GM23338 (cell line): ENCODE data around the gene ARL5A. TPM values are rescaled to one million over a fixed set of nuclear protein-coding genes. Genes with fewer than 3 reads are reported as not detected.

ENCODE experiments used
- ATAC-seq: fragments of 200-7000 bp; cut with Tn5 transposase; 3 replicates; pipeline ENCODE4 v1.9.1; 2020
- DNase-seq: peaks from one replicate; pipeline ENCODE4 v3.0.0-alpha.2; 2015; ENCODE audit warnings: low spot score
- H2AFZ ChIP-seq: fragments of 200-600 bp; sonication (generic); 2 replicates; pipeline ENCODE4 v1.8.0; 2016; ENCODE audit warnings: antibody characterized with exemption, mild to moderate bottlenecking, moderate library complexity
- H3F3A ChIP-seq: fragments of 200-600 bp; sonication (generic); replicated peaks from 2 replicates; pipeline ENCODE4 v1.8.0; 2017; ENCODE audit warnings: antibody characterized with exemption, mixed run types, low read depth
- H3K27ac ChIP-seq: fragments of 200-600 bp; sonication (generic); 2 replicates; pipeline ENCODE4 v1.6.1; 2016; ENCODE audit warnings: low read depth
- H3K27me3 ChIP-seq: fragments of 200-600 bp; sonication (generic); 2 replicates; pipeline ENCODE4 v1.8.0; 2016; ENCODE audit warnings: mild to moderate bottlenecking, mixed run types, moderate library complexity; ENCODE audit not compliant: insufficient read depth
- H3K36me3 ChIP-seq: fragments of 200-600 bp; sonication (generic); 2 replicates; pipeline ENCODE4 v1.8.0; 2016; ENCODE audit warnings: mild to moderate bottlenecking; ENCODE audit not compliant: insufficient read depth
- H3K4me1 ChIP-seq: fragments of 200-600 bp; sonication (generic); 2 replicates; pipeline ENCODE4 v1.8.0; 2016; ENCODE audit warnings: mild to moderate bottlenecking, moderate library complexity; ENCODE audit not compliant: insufficient read depth
- H3K4me2 ChIP-seq: fragments of 200-600 bp; sonication (generic); 2 replicates; pipeline ENCODE4 v1.7.1; 2017; ENCODE audit warnings: mixed run types
- H3K4me3 ChIP-seq: fragments of 200-600 bp; sonication (generic); 2 replicates; pipeline ENCODE4 v1.6.1; 2016; ENCODE audit warnings: mixed run types
- H3K79me2 ChIP-seq: fragments of 200-600 bp; sonication (generic); replicated peaks from 2 replicates; pipeline ENCODE4 v1.8.0; 2017; ENCODE audit warnings: mild to moderate bottlenecking; ENCODE audit not compliant: insufficient read depth
- H3K9me2 ChIP-seq: fragments of 200-600 bp; sonication (generic); 2 replicates; pipeline ENCODE4 v1.8.0; 2017; ENCODE audit not compliant: insufficient read depth
- H4K20me1 ChIP-seq: fragments of 200-600 bp; sonication (generic); replicated peaks from 2 replicates; pipeline ENCODE4 v1.8.0; 2017; ENCODE audit warnings: mild to moderate bottlenecking; ENCODE audit not compliant: insufficient read depth
- H3K27ac Mint-ChIP-seq: 2 replicates; pipeline ENCODE4 v1.8.0; 2020; ENCODE audit warnings: inconsistent platforms, mild to moderate bottlenecking, moderate library complexity, mixed read lengths
- H3K27me3 Mint-ChIP-seq: 3 replicates; pipeline ENCODE4 v1.8.0; 2022; ENCODE audit warnings: low read depth, mild to moderate bottlenecking, moderate library complexity, mixed read lengths, inconsistent platforms; ENCODE audit not compliant: insufficient read depth, poor library complexity
- H3K36me3 Mint-ChIP-seq: 3 replicates; pipeline ENCODE4 v1.8.0; 2021; ENCODE audit warnings: low read depth, mild to moderate bottlenecking, inconsistent platforms, moderate library complexity, mixed read lengths
- H3K4me1 Mint-ChIP-seq: 3 replicates; pipeline ENCODE4 v1.8.0; 2020; ENCODE audit warnings: mild to moderate bottlenecking, inconsistent platforms, mixed read lengths
- H3K4me3 Mint-ChIP-seq: 3 replicates; pipeline ENCODE4 v1.8.0; 2021; ENCODE audit warnings: moderate library complexity, mild to moderate bottlenecking, inconsistent platforms, mixed read lengths
- H3K9me3 Mint-ChIP-seq: 3 replicates; pipeline ENCODE4 v1.8.0; 2020; ENCODE audit warnings: moderate library complexity, mild to moderate bottlenecking, inconsistent platforms, mixed read lengths
- JUNB ChIP-seq: IDR thresholded peaks from one replicate; pipeline ENCODE4 v1.6.1; 2016; ENCODE audit warnings: antibody characterized with exemption; ENCODE audit not compliant: unreplicated experiment
- STAT1 ChIP-seq: IDR thresholded peaks from one replicate; pipeline ENCODE4 v1.6.1; 2016; ENCODE audit warnings: antibody characterized with exemption; ENCODE audit not compliant: unreplicated experiment
- ZNF114 ChIP-seq: fragments of 250-450 bp; sonication (Bioruptor Pico); IDR thresholded peaks from 2 replicates; pipeline ENCODE4 v1.5.0; 2020; ENCODE audit warnings: mild to moderate bottlenecking, moderate library complexity
- polyA plus RNA-seq: library from polyadenylated mRNA; unstranded; fragments of >200 nt; fragmentation: Nextera tagmentation; extraction: Ambion mirVana; gene quantifications from 2 replicates; pipeline ENCODE4 v1.2.1, GENCODE V29; 2016
- total RNA-seq: library from RNA; depleted of rRNA; stranded (reverse); fragments of >200 nt; shearing (Covaris generic); gene quantifications from 2 replicates; pipeline ENCODE4 v1.2.3, GENCODE V29; 2014
- TF ChIP-seq, protein P1 (sequence below): IDR thresholded peaks from 2 replicates; pipeline ENCODE4 v1.6.1; 2016; ENCODE audit warnings: antibody characterized with exemption
- TF ChIP-seq, protein P2 (sequence below): fragments of 250-450 bp; sonication (Bioruptor Pico); IDR thresholded peaks from 2 replicates; pipeline ENCODE4 v1.5.0; 2020; ENCODE audit warnings: mild to moderate bottlenecking, moderate library complexity

Gene ARL5A
- total and polyA plus RNA-seq, 2 experiments from 2014 or later, result 26.8 to 104 TPM

DNA sequence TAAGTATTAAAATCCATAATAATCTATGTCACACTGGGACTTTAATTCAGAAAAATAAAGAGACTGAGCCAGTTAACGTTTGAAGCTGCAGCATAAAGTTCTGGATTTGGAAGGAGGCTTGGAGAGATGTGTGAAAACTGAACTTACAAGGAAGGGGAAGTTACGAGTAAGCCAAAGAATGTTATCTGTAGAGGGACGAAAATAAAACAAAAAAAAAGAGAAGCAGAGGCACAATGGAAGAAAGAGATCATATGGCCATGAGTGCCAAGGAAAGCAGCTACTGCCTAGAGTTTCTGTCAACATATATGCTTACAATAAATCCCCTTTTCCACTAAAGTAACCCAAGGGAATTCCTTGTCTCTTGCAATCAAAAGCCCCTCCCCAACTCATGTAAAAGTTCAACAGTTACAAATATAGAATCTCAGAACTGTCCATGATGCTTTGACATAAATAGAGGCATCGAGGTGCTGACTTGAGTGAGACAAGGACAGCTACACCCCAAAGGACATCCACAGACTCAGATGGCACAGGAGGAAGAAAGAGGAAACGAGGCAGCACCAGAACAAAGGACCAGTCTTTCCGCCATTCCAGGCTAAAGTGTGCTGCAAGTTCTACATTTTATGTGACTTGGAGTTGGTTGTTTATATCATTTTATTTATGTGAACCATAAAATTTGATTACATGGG is 16.1 kb upstream of the ARL5A start:
- no peak for ATAC-seq
- Mint-ChIP-seq H3K27me3 (no peaks in the 10 kb centered on the region), H3K36me3 (no peaks in the 10 kb centered on the region), H3K9me3 (no peaks in the 10 kb centered on the region), H3K27ac (no peak overlapping the region), H3K4me1 (no peaks in the 10 kb centered on the region), H3K4me3 (no peak overlapping the region)
- Histone ChIP-seq H3K4me2 (no peak overlapping the region), H3F3A (no peaks in the 10 kb centered on the region), H3K27ac (no peak overlapping the region), H3K4me3 (no peak overlapping the region), H3K79me2 (no peaks in the 10 kb centered on the region), H3K27me3 (no peaks in the 10 kb centered on the region), H3K9me2 (no peaks in the 10 kb centered on the region), H3K4me1 (no peaks in the 10 kb centered on the region), H2AFZ (no peak overlapping the region), H3K36me3 (no peaks in the 10 kb centered on the region), H4K20me1 (no peaks in the 10 kb centered on the region)
- TF ChIP-seq STAT1, result no peak
- no peak for DNase-seq

DNA sequence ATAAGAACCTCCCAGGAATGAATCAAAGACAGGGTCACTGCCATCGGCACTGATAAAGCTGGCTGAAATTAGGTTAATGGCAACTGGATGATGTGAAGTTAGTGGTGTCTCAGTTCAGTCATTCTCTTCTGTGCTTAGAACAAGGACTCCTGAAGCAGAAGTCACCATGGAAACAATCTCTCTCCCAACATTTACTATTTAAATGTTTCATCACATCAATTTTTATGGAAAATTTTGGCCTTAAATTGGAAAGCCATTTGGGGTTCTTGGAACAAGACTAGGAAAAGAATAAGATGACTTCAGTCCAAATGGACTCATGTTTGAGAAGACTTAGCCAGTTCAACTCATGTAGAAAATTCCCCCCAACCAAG is 15.5 kb upstream of the ARL5A start:
- Histone ChIP-seq H4K20me1 (no peaks in the 10 kb centered on the region), H3K9me2 (no peaks in the 10 kb centered on the region), H3F3A (no peaks in the 10 kb centered on the region), H3K4me1 (no peaks in the 10 kb centered on the region), H3K4me3 (no peak overlapping the region), H3K27ac (no peak overlapping the region), H2AFZ (no peak overlapping the region), H3K27me3 (no peaks in the 10 kb centered on the region), H3K79me2 (no peaks in the 10 kb centered on the region), H3K36me3 (no peaks in the 10 kb centered on the region), H3K4me2 (no peak overlapping the region)
- H3K27ac Mint-ChIP-seq, result no peak overlapping the region
- no peaks in the 10 kb centered on the region for H3K4me1 Mint-ChIP-seq
- TF ChIP-seq ZNF114 (CRISPR knock-in tag), result no peak
- TF ChIP-seq, protein P1, sequence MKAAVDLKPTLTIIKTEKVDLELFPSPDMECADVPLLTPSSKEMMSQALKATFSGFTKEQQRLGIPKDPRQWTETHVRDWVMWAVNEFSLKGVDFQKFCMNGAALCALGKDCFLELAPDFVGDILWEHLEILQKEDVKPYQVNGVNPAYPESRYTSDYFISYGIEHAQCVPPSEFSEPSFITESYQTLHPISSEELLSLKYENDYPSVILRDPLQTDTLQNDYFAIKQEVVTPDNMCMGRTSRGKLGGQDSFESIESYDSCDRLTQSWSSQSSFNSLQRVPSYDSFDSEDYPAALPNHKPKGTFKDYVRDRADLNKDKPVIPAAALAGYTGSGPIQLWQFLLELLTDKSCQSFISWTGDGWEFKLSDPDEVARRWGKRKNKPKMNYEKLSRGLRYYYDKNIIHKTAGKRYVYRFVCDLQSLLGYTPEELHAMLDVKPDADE, result no peak
- H3K9me3 Mint-ChIP-seq, result no peaks in the 10 kb centered on the region
- ATAC-seq (no peak), DNase-seq (no peak)
- no peaks in the 10 kb centered on the region for H3K36me3 Mint-ChIP-seq
- H3K4me3 Mint-ChIP-seq, result no peak overlapping the region
- no peaks in the 10 kb centered on the region for H3K27me3 Mint-ChIP-seq

DNA sequence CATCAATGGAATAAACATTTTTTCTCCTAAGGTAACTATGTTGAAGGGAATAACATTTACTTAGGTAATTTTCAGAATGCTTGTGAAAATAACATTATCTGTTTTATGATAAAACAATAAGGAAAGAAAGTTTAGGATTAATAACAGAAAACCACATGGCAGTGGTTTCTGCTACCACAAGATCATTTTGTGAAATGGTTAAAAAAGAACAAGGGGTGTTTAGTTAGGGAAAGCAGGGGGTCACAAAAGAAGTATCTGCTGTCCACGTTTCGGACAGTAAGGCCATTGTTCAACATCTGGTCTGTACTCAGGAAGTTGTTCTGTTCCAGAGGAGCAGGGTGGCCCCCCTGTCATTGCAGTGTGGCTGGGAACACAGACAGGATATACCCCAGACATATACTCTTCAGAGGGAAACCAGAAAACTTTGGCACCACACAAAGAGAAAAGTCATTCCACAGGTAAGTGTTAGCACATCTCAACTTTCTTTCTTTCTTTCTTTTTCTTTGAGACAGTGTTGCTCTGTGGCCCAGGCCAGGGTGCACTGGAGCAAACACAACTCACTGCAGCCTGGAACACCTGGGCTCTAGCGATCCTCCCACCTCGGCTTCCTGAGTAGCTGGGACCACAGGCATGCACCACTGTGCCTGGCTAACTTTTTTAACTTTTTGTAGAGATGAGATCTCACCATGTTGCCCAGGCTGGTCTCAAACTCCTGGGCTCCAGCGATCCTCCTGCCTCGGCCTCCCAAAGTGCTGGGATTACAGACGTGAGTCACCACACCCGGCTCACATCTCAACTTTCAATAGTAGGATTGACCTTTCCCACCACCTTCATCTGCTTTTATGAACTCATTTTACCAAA is 14.8 kb upstream of the ARL5A start:
- Histone ChIP-seq H3K4me3 (no peak overlapping the region), H3K27me3 (no peaks in the 10 kb centered on the region), H3K79me2 (no peaks in the 10 kb centered on the region), H2AFZ (no peak overlapping the region), H4K20me1 (no peaks in the 10 kb centered on the region), H3K4me1 (no peaks in the 10 kb centered on the region), H3K36me3 (no peaks in the 10 kb centered on the region), H3K4me2 (no peak overlapping the region), H3F3A (no peaks in the 10 kb centered on the region), H3K9me2 (no peaks in the 10 kb centered on the region), H3K27ac (no peak overlapping the region)
- TF ChIP-seq JUNB, result no peak
- TF ChIP-seq STAT1, result no peak
- TF ChIP-seq, protein P2, sequence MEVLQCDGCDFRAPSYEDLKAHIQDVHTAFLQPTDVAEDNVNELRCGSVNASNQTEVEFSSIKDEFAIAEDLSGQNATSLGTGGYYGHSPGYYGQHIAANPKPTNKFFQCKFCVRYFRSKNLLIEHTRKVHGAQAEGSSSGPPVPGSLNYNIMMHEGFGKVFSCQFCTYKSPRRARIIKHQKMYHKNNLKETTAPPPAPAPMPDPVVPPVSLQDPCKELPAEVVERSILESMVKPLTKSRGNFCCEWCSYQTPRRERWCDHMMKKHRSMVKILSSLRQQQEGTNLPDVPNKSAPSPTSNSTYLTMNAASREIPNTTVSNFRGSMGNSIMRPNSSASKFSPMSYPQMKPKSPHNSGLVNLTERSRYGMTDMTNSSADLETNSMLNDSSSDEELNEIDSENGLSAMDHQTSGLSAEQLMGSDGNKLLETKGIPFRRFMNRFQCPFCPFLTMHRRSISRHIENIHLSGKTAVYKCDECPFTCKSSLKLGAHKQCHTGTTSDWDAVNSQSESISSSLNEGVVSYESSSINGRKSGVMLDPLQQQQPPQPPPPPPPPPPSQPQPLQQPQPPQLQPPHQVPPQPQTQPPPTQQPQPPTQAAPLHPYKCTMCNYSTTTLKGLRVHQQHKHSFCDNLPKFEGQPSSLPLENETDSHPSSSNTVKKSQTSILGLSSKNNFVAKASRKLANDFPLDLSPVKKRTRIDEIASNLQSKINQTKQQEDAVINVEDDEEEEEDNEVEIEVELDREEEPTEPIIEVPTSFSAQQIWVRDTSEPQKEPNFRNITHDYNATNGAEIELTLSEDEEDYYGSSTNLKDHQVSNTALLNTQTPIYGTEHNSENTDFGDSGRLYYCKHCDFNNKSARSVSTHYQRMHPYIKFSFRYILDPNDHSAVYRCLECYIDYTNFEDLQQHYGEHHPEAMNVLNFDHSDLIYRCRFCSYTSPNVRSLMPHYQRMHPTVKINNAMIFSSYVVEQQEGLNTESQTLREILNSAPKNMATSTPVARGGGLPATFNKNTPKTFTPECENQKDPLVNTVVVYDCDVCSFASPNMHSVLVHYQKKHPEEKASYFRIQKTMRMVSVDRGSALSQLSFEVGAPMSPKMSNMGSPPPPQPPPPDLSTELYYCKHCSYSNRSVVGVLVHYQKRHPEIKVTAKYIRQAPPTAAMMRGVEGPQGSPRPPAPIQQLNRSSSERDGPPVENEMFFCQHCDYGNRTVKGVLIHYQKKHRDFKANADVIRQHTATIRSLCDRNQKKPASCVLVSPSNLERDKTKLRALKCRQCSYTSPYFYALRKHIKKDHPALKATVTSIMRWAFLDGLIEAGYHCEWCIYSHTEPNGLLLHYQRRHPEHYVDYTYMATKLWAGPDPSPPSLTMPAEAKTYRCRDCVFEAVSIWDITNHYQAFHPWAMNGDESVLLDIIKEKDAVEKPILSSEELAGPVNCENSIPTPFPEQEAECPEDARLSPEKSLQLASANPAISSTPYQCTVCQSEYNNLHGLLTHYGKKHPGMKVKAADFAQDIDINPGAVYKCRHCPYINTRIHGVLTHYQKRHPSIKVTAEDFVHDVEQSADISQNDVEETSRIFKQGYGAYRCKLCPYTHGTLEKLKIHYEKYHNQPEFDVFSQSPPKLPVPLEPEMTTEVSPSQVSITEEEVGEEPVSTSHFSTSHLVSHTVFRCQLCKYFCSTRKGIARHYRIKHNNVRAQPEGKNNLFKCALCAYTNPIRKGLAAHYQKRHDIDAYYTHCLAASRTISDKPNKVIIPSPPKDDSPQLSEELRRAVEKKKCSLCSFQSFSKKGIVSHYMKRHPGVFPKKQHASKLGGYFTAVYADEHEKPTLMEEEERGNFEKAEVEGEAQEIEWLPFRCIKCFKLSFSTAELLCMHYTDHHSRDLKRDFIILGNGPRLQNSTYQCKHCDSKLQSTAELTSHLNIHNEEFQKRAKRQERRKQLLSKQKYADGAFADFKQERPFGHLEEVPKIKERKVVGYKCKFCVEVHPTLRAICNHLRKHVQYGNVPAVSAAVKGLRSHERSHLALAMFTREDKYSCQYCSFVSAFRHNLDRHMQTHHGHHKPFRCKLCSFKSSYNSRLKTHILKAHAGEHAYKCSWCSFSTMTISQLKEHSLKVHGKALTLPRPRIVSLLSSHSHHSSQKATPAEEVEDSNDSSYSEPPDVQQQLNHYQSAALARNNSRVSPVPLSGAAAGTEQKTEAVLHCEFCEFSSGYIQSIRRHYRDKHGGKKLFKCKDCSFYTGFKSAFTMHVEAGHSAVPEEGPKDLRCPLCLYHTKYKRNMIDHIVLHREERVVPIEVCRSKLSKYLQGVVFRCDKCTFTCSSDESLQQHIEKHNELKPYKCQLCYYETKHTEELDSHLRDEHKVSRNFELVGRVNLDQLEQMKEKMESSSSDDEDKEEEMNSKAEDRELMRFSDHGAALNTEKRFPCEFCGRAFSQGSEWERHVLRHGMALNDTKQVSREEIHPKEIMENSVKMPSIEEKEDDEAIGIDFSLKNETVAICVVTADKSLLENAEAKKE (CRISPR knock-in tag), result no peak
- H3K9me3 Mint-ChIP-seq, result no peaks in the 10 kb centered on the region
- no peak overlapping the region for H3K27ac Mint-ChIP-seq
- ATAC-seq (no peak), DNase-seq (no peak)
- no peaks in the 10 kb centered on the region for H3K36me3 Mint-ChIP-seq
- no peaks in the 10 kb centered on the region for H3K27me3 Mint-ChIP-seq
- no peaks in the 10 kb centered on the region for H3K4me1 Mint-ChIP-seq
- H3K4me3 Mint-ChIP-seq, result no peak overlapping the region
